Measurements from ENCODE around the gene EXTL2.
"Not testable (repeated sequence)": the region's sequence is repeated elsewhere in the genome, so short reads cannot be mapped to it uniquely, and the experiment has no call there.

Gene EXTL2

DNA sequence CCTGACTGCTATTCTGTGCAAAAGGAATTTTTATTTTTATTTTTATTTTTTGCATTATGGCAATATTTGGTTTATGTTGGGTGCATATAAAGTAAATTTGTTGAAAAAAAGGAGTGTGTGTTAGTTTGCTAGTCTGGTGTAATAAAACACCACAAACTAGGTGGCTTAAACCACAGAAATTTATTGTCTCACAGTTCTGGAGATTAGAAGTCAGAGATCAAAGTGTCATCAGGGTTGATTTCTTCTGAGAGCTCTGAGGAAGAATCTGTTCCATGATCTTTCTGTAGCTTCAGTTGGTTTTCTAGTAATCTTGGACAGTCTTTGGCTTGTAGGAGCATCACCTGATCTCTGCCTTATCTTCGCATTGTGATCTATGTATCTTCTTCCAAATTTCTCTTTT is 7.7 kb upstream of the EXTL2 start:
- no peak for DNase-seq (ENCODE audit: low spot score)

DNA sequence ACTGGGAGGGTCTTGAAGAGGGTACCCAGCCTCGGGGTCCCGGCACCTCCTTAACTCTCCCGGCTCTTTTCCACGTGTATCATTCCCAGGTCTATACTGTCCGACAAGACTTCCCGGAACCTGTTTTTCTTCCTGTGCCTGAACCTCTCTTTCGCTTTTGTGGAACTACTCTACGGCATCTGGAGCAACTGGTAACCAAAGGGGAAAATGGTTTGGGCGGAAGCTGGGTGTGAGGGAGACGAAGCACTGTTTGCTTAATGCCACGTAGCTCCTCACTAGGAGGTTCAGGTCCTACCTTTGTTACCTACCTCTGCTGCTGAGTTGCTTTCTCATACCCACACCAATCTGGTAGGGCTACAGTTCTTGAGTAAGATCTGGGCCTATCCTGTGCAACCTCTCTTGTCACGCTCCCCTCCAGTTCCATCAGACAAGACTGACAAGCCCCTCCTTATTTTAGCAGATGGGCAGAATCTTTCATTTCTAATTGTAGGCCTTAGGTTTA is 1.9 kb upstream of the EXTL2 start:
- peak; percentile 48 for DNase-seq (ENCODE audit: low spot score)

DNA sequence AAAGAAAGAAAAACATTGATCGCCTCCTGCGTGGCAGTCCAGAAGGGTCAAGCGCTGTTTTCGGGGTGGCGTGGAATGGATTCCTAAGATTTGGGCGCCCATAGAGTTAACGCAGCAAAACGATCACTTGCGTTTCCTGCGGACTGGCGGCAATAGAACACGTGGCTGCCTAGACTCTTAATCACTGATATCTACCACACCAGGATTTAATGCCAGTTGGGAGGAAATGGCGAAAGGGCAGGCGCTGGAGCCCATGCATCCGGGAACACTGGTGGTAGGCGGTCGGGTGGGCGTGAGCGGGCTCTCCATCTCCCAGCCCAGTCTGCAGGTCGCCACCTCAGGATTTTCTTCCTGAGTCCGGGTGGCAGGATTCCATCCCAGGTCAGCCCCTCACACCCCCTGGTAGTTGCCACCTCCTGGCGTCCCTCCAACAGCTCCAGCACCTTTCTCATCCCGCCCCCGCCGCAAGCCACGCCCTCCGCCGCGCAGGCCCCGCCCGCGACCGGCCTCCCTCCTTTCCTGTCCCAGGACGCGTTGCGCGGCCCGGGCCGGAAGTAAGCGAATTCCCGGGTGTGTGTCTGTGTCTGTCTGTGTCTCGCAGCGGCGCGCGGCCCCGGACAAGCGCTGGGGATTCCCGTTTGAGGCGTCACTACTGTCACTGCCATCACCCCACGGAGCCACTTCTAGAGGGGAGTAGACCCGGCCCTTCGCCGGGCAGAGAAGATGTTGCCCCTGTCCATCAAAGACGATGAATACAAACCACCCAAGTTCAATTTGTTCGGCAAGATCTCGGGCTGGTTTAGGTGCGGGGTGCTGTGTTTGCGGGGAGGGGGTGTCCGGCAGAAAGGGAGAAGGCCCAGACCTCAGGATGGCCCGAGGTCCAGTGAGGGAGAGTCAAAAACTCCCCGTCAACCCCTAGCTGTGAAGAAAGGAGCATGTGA is 1.2 kb upstream of the EXTL2 start, which contains the start of gene SLC30A7:
Gene SLC30A7, plus strand, starts transcription at position 551 of the 941 bp plus-strand sequence. Its CDS starts 173 bp downstream, at position 724.
- peak; percentile 79 for DNase-seq (ENCODE audit: low spot score)

DNA sequence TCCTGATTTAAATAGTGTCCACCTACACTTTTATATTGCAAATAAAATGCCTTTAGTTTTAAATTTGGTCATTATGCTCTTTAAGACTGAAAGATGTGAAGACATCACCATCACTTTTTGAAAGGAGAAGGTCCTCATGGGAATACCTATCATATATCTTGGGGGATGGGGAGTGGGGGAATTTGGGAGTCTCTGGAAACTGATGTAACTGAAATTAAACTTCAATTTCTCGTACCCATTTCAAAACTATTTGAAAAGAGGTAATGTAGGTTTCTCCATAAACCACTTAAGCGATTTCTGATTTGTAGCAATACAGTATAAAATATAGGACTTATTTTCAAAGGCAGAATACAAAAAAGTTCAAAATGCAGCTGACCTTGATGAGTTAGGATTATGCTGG is 924 bp downstream of the EXTL2 start:
- DNase-seq (ENCODE audit: low spot score), result no peak

DNA sequence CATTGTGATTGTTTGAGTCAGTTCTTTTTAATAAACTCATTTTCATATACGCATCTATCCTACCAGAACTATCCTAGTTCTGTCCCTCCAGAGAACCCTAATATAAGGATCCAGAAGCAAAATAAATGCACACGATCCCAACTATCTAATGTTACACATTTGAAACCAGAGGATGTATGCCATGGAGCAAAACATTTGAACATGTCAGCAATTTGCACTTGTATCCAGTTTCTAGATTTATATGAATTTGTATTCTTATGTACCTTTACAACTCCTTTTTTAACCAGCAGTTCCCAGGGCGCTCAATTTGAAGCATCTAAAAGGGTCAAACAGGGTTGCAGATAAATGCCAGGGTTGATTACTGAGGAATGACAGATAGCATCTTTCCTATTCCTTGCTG is 2.1 kb downstream of the EXTL2 start:
- DNase-seq (ENCODE audit: low spot score), result no peak

DNA sequence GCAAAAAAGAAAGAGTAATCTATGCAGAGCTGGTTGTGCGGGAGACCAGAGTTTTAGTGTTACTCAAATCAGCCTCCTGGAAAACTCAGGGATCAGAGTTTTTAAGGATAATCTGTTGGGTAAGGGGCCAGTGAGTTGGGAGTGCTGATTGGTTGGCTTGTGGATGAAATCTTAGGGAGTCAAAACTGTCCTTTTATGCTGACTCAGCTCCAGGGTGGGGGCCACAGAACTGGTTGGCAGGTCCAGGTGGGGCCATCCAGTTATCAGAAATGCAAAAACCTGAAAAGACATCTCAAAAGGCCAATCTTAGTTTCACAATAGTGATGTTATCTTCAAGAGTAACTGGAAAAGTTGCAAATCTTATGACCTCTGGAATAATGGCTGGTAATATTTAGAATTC is 3.3 kb downstream of the EXTL2 start:
- DNase-seq (ENCODE audit: low spot score), result no peak

DNA sequence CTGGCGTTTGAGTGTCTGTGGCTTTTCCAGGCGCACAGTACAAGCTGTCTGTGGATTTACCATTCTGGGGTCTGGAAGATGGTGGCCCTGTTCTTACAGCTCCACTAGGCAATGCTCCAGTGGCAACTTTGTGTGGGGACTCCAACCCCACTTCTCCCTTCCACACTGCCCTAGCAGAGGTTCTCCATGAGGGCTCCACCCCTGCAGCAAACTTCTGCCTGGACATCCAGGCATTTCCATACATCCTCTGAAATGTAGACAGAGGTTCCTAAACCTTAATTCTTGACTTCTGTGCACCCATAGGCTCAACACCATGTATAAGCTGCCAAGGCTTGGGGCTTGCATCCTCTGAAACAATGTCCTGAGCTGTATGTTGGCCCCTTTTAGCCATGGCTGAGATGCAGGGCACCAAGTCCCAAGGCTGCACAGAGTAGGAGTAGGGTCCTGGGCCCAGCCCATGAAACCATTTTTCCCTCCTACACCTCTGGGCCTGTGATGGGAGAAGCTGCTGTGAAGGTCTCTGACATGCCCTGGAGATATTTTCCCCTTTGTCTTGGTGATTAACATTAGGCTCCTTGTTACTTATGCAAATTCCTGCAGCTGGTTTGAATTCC is 4.7 kb downstream of the EXTL2 start:
- DNase-seq (ENCODE audit: low spot score), result not testable (repeated sequence)

DNA sequence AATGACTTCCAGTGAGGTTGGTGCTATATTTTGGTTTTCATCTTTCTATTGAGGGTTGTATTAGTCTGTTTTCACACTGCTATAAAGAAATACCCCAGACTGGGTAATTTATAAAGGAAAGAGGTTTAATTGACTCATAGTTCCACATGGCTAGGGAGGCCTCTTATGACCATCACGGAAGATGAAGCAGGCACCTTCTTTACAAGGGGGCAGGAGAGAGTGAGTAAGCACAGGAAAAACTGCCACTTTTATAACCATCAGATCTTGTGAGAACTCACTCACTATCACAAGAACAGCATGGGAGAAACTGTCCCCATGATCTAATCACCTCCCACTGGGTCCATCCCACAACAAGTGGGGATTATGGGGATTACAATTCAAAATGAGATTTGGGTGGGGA is 5.6 kb downstream of the EXTL2 start:
- not testable (repeated sequence) for DNase-seq (ENCODE audit: low spot score)

DNA sequence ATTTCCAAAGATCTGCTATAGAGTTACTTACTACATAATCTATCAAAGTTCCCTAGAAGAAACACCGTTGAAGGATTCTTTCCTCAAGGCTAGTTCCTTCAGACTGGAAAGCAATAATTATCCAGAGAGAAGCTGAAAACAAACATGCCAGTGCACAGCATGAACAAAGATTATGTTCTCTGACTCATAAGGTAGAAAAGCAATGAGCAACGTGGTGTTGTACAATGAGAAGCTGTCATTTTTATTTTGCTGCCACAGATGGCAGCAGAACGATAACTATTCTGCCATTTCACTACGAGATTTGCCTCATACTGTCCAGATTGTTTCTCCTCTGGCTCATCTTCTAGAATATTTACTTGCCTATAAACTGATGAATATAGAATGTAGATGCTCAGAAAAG is 10.7 kb downstream of the EXTL2 start:
- no peak for DNase-seq (ENCODE audit: low spot score)

DNA sequence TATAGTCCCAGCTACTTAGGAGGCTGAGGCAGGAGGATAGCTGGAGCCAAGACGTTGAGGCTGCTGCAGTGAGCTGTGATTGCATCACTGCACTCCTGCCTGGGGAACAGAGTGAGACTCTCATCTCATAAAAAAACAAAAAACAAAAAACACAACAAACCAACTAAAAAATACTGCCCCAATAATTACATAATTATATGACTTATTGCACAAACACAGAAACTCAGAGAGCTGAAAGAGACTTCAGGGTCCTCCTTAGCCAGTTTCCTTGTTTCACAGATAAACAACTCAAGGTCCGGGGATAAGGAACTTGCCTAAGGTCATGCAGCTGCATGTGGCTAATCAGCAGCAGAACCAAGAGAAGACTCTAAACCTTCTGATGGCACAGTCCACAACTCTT is 11.9 kb downstream of the EXTL2 start:
- DNase-seq (ENCODE audit: low spot score), result no peak

DNA sequence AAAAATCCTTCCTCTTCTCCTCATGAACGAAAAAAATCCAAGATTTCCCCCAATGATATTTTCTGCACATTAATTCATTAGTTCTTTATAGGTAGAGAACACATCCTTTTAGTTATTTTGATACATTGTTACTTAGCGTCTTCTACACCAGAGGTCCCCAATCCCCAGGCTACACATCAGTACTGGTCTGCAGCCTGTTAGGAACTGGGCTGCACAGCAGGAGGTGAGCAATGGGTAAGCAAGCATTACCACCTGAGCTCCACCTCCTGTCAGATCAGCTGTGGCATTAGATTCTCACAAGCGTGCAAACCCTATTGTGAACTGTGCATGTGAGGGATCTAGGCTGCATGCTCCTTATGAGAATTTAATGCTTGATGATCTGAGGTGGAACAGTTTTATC is 13.0 kb downstream of the EXTL2 start:
- no peak for DNase-seq (ENCODE audit: low spot score)

DNA sequence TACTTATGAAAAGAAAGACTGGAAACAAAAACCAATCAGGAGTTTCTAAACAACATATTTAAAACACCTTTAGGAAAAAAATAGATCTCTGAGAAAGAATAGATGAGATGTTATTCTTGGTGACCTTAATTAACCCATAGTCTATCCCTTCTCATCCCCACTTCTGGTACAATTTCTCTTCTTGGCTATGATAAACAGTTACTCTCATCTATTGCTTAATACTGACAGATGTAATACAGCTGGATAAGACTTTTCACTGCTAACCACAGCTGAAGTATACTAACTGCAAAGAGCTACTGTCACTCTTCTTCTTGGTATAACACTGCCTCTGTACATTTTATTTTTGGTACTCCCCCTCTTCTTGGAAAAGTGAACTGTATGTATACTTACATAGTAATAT is 15.2 kb downstream of the EXTL2 start:
- no peak for DNase-seq (ENCODE audit: low spot score)

DNA sequence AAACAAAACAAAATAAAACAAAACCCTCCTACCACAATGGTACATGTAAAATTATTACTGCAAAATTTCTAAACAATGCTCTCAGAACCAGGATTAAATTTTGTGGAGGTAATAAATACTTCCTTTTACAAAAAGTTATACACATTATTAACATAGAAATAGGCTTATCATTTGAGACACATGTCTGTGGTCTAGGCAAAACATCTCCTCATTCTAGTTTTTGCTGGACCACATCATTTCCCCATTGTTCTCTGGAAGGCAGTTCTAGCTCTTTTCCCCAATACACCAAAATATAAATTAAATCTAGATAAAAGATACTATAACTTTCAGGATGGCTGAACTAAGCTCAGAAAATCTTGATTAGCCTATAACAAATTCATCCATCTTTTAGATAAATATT is 18.4 kb downstream of the EXTL2 start:
- no peak for DNase-seq (ENCODE audit: low spot score)

DNA sequence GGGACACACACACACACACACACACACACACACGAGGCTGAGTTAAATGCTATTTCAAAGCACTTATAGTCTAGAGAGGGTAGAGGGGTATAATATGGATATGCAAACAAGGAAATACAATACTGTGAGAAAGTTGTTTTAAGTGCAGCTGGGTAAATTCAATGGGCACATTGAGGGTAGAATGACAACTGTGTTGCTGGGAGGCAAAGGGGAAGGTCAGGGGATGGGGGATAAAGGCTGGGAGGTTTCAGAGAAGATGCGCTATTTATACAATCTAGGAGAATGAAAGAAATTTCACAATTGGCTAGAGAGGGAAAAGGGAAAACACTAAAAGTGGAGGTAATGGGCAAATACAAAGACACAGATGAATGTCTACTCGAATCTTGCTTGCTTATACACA is 19.4 kb downstream of the EXTL2 start:
- no peak for DNase-seq (ENCODE audit: low spot score)

DNA sequence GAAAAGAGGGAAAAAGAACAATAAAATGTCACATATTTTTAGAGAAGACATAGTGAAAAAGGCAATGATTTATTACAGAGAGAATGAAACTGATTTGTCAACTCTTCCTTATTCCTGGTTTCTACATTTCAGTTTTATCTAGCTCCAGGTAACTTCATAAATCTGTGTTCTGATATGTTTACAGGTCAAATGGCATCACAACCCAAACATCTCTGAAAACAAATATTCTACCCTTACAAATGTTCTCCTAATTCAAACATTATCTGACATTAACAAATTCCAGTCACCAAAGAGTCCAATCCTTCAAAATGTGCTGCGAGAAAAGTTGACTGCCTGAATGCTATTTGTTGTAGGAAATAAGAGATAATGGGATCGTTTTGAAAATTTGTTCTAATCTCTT is 20.2 kb downstream of the EXTL2 start:
- DNase-seq (ENCODE audit: low spot score), result no peak

DNA sequence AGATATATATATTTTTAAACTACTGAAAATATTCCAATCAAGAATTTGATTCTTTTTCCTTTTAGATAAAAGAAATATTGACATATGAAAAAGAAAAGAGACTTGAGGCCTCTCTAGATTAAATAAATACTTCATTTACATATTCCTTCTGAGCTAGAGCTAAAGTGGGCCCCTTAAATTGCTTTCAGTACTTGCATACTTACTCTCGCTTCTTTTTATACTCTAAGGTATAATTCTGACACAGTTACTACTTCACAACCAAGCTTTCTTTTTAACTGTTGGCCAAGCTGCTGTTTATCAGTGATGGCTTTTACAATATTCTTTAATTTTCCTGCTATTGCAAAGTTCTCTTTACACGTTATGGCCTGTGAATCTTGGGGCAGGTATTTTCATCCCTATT is 24.6 kb downstream of the EXTL2 start:
- no peak for DNase-seq (ENCODE audit: low spot score)

DNA sequence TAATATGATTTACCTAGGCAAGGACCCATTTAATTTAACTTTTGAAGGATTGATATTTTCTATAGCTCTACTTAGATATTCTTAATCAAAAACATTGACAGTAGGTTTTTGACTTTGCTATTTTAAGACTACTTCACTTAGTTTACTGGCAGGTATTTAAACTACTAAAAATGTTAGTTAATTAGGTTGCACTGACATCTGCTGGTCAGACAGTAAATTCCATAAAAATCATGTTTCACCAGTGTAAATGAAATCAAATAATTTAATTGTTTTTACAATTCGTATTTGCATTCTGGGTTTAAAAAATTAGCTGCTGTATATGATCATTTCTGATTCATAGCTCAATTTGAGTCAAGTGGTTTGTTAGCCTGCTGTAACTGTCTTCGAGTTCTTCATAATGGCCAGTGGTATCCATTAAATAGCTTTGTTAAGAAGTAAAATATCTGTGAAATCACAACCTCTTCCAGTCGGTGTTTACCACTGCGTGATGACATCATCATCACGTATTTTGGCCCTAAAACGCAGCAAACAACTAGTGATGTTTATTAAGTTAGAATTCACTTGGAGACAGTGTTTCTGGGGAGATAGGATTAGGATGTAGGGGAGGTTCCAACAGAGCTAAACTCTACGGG is 26.2 kb downstream of the EXTL2 start:
- no peak for DNase-seq (ENCODE audit: low spot score)

DNA sequence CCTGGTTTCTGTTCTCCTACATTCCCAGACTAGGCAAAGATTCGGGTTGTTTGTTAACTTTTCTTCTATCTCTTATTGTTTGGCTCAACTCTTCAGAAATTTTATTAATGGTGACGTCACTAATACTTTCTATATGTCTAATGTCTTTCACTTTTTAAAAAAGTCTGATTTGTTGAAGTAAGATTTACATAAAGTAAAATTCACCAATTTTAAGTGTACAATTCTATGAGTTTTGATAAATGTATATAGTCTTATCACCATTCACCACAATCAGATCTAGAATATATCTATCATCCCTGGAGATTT is 27.8 kb downstream of the EXTL2 start:
- no peak for DNase-seq (ENCODE audit: low spot score)

DNA sequence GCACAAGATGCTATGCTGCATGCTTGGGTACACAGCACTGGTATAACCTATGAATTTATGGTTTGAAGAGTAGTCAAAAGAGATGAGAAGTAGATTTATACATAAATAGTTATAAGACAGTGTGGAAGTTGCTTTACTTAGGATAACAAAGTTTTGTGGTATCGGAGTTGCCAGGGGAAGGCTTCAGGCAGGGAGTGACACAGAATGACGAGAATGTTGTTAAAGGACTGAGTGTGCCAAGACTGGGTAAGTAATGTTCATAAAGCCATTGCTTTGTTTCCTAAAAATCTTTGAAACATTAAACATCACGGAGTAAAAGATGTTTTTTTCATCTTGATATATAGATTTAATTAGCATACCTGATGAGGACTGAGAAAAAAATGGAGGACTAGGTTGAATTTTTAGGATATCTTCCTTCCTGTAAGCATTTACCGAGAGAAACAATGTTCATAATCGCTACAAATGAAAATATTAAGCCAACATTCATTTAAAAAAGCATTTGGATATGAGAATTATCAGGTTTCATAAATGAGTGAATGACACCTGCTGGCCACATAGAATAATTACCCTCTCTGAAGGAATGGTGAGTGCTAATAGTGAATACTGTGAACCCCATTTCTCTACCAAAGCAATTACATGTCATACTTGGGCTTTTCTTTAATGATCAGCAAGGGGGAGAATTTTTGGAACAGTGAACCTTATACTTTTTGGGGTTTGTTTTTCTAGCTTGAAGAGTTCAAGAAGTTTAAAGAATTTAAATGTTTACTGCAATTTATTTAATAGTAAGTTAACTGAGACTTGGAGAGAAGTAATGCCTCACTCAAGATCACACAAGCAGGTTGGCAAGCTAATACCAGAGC is 28.4 kb downstream of the EXTL2 start:
- DNase-seq (ENCODE audit: low spot score), result no peak

DNA sequence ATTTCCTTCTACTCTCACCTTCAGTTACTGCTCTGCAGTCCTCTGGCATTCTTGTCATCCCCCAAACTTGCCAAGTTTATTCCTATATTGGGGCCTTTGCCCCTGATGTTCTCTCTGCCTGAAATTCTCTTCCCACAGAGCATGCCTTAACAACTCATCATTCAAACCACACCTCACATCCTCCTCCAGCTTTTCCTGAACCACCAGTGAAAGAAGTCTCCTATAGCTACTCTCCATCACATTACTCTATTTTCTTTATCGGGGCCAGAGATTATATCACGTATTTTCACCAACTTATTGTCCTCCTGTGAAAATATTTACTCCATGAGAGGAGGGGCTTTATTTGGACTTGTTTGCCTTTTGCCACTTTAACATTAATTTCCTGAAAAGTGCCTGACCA is 32.1 kb downstream of the EXTL2 start:
- DNase-seq (ENCODE audit: low spot score), result no peak

DNA sequence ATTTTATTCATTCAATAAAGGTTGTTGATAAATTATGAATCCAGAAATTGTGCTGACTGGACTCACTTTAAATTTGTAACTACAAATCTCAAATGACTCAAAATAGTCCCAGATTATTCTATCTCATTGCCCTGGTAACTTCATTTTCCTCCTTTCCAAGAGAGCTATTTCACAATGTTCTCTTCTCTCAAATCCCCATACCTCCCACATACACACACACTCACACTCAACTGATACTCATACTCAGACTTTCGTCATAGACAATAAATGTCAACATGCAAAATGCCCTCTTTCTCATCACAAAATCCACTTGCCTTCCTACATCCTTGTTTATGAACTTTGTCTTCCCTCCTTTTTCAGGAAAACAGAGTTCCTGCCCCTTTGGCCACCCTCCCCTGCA is 33.3 kb downstream of the EXTL2 start:
- no peak for DNase-seq (ENCODE audit: low spot score)

DNA sequence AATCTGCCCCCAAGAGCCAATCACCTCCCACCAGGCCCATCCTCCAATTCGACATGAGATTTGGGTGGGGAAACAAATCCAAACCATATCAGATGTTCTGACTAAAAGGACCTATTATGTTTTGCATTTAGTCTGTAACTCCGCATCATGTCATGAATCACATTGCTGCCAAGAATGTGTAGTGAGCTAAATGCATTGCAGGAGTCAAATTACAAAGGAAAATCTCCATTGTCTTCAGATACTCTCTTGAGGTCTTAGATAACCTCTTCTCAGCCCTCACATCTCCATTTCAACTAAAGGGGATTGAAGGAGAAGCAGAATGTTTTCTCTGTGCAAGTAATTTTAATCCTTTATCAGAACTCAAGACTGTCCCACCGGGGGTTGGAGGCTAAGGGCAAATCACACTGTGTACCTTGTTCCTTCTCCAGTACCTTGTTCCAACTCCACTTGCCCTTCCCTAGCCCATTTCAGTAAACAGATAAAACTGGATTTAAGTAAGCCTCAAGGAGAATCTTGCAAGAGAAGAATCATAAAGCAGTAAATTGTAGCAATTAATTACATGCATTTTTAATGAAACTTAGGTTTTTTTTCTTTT is 34.1 kb downstream of the EXTL2 start:
- no peak for DNase-seq (ENCODE audit: low spot score)
